K562 (cell line): ENCODE results near the gene CMIP. TPM values are rescaled to one million over a fixed set of nuclear protein-coding genes. Genes with fewer than 3 reads are reported as not detected.

Source experiments
- AFF4 ChIP-seq: sonication (generic); formaldehyde crosslinking; IDR thresholded peaks from 2 replicates; pipeline ENCODE4 v1.8.0; 2023; ENCODE audit warnings: mild to moderate bottlenecking, missing genetic modification reagents
- ARID1B ChIP-seq: fragments of 450-650 bp; IDR thresholded peaks from 2 replicates; pipeline ENCODE4 v1.6.1; 2016; ENCODE audit warnings: antibody characterized with exemption, mild to moderate bottlenecking, inconsistent platforms
- ARID3B ChIP-seq: fragments of 250-450 bp; sonication (Bioruptor Pico); IDR thresholded peaks from 2 replicates; pipeline ENCODE4 v1.4.0; 2020; ENCODE audit warnings: borderline replicate concordance
- EWSR1 ChIP-seq: fragments of 450-650 bp; IDR thresholded peaks from 2 replicates; pipeline ENCODE4 v1.6.1; 2018; ENCODE audit warnings: borderline replicate concordance, mild to moderate bottlenecking, low read depth, moderate library complexity; ENCODE audit not compliant: partially characterized antibody
- HEY1 ChIP-seq: fragments of 250-450 bp; sonication (Bioruptor Pico); IDR thresholded peaks from 2 replicates; pipeline ENCODE4 v1.5.0; 2020; ENCODE audit warnings: mild to moderate bottlenecking, moderate library complexity, borderline replicate concordance
- HMGXB4 ChIP-seq: sonication (generic); formaldehyde crosslinking; IDR thresholded peaks from 2 replicates; pipeline ENCODE4 v1.8.1; 2023; ENCODE audit warnings: mild to moderate bottlenecking, missing genetic modification reagents
- HNRNPL ChIP-seq: fragments of 200-400 bp; formaldehyde crosslinking; IDR thresholded peaks from 2 replicates; pipeline ENCODE4 v1.6.1; 2017; ENCODE audit warnings: low read depth, mild to moderate bottlenecking, low read length
- JUND ChIP-seq, 2 experiments: IDR thresholded peaks; 2 replicates in 1 of 2; 3 replicates in 1 of 2; pipeline ENCODE4 v1.6.1; 2011; ENCODE audit warnings: borderline replicate concordance in 2 of 2, low read depth in 2 of 2, low read length in 2 of 2, improper control_type of control experiment in 1 of 2, missing biosample characterization in 1 of 2, missing genetic modification characterization in 1 of 2, missing genetic modification reagents in 1 of 2
- RBM17 ChIP-seq: fragments of 200-400 bp; formaldehyde crosslinking; IDR thresholded peaks from 2 replicates; pipeline ENCODE4 v1.6.1; 2017; ENCODE audit warnings: low read depth, mild to moderate bottlenecking, low read length, borderline replicate concordance
- RFX1 ChIP-seq: fragments of 450-650 bp; IDR thresholded peaks from 2 replicates; pipeline ENCODE4 v1.6.1; 2016; ENCODE audit warnings: mild to moderate bottlenecking, moderate library complexity
- SP2 ChIP-seq: IDR thresholded peaks from 2 replicates; pipeline ENCODE4 v1.6.1; 2011; ENCODE audit warnings: mild to moderate bottlenecking, low read depth, low read length, moderate library complexity; ENCODE audit not compliant: poor library complexity, severe bottlenecking; ENCODE audit errors: extremely low read depth
- SPI1 ChIP-seq: IDR thresholded peaks from 2 replicates; pipeline ENCODE4 v1.6.1; 2011; ENCODE audit warnings: low read depth, low read length, control low read depth, borderline replicate concordance
- XRCC4 ChIP-seq: IDR thresholded peaks from one replicate; pipeline ENCODE4 v1.6.1; 2011; ENCODE audit not compliant: insufficient read depth, insufficient read length; ENCODE audit errors: extremely low read depth
- ZNF232 ChIP-seq: sonication (generic); formaldehyde crosslinking; IDR thresholded peaks from 2 replicates; pipeline ENCODE4 v1.8.0; 2022; ENCODE audit warnings: mild to moderate bottlenecking, missing genetic modification reagents
- ZNF764 ChIP-seq: fragments of 250-450 bp; sonication (Bioruptor Pico); IDR thresholded peaks from 2 replicates; pipeline ENCODE4 v1.4.0; 2020; ENCODE audit warnings: low read depth, mild to moderate bottlenecking, moderate library complexity
- ZNF778 ChIP-seq: fragments of 450-650 bp; formaldehyde crosslinking; IDR thresholded peaks from 2 replicates; pipeline ENCODE4 v1.4.0; 2020; ENCODE audit warnings: mild to moderate bottlenecking, moderate library complexity
- polyA plus RNA-seq, 8 experiments: library from polyadenylated mRNA; depleted of rRNA in 4 of 8; stranded (reverse) in 5 of 8; unstranded in 3 of 8; fragments of >200 nt; fragmentation: Nextera tagmentation in 2 of 8; fragmentation: Illumina TruSeq in 1 of 8; extraction: Ambion mirVana in 2 of 8; extraction: Trizol in 1 of 8; gene quantifications; 2 replicates each; pipeline versions ENCODE4 v1.2.1 to v1.2.3, GENCODE V29; 2011 to 2014; ENCODE audit warnings: inconsistent platforms in 1 of 8, missing spikeins in 1 of 8
- total RNA-seq, 7 experiments: library from RNA; depleted of rRNA in 6 of 7; stranded (reverse); fragments of >200 nt in 6 of 7; fragmentation: Illumina TruSeq in 2 of 7; extraction: Trizol in 2 of 7; gene quantifications; 2 replicates each; pipeline versions ENCODE4 v1.2.1 to v1.2.3, GENCODE V29; 2011 to 2021; ENCODE audit warnings: low replicate concordance in 1 of 7
- TF ChIP-seq, protein P1 (sequence below): fragments of 450-650 bp; formaldehyde crosslinking; IDR thresholded peaks from 2 replicates; pipeline ENCODE4 v1.4.0; 2022; ENCODE audit warnings: mild to moderate bottlenecking, moderate library complexity
- TF ChIP-seq, protein P2 (sequence below): fragments of 250-450 bp; sonication (Bioruptor Pico); IDR thresholded peaks from 2 replicates; pipeline ENCODE4 v1.5.1; 2021; ENCODE audit warnings: mild to moderate bottlenecking

CMIP gene
- total and polyA plus RNA-seq, 9 of the 15 experiments (the other 6 are each of a cell fraction or from before 2014, with no cell fraction given) = 0.94 to 82.5 (median 10.3) TPM

DNA sequence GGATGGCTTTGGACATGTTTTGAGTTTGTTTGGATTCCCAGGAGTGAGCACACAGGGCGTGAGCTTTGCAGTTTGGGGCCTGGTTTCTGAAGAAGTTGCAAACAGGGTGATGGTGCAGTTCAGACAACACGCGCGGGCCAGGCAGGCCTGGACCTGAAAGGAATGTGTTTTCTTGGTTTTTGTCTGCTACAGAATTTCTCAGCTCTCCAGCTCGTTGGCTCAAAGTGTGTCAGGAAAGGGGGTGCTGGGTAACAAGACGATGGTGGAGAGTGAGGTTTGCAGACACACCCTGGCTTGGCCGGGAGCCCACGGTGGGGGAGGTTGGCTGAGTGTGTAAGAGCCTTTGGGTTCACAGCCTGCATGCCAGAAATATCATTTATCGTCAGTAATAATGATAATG lies 82.3 kb downstream of the CMIP start (continued):
- TF ChIP-seq, protein P1, sequence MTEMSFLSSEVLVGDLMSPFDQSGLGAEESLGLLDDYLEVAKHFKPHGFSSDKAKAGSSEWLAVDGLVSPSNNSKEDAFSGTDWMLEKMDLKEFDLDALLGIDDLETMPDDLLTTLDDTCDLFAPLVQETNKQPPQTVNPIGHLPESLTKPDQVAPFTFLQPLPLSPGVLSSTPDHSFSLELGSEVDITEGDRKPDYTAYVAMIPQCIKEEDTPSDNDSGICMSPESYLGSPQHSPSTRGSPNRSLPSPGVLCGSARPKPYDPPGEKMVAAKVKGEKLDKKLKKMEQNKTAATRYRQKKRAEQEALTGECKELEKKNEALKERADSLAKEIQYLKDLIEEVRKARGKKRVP (CRISPR knock-in tag) = no peak
- TF ChIP-seq EWSR1 (no peak), HMGXB4 (CRISPR knock-in tag) (no peak), RFX1 (no peak), ZNF232 (no peak), XRCC4 (no peak), HEY1 (CRISPR knock-in tag) (no peak), JUND (IDR thresholded peaks at IDR 0.05; ENCODE audit: borderline replicate concordance, low read depth, low read length) (no peak), JUND (tag; IDR thresholded peaks at IDR 0.05; ENCODE audit: borderline replicate concordance, low read depth, low read length) (peak; percentile 31; the same call in 1 of the 3 replicates), ZNF764 (CRISPR knock-in tag) (no peak), RBM17 (no peak), ARID1B (peak; percentile 57; the same call in 1 of the 2 replicates), SP2 (no peak), SPI1 (no peak), ZNF778 (no peak), ARID3B (CRISPR knock-in tag) (no peak), HNRNPL (no peak), AFF4 (CRISPR knock-in tag) (no peak)
- TF ChIP-seq, protein P2, sequence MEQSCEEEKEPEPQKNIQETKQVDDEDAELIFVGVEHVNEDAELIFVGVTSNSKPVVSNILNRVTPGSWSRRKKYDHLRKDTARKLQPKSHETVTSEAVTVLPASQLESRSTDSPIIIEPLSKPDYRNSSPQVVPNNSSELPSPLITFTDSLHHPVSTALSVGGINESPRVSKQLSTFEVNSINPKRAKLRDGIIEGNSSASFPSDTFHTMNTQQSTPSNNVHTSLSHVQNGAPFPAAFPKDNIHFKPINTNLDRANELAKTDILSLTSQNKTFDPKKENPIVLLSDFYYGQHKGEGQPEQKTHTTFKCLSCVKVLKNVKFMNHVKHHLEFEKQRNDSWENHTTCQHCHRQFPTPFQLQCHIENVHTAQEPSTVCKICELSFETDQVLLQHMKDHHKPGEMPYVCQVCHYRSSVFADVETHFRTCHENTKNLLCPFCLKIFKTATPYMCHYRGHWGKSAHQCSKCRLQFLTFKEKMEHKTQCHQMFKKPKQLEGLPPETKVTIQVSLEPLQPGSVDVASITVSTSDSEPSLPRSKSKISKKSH (CRISPR knock-in tag) = no peak
